OCI-LY7 (cell line): ENCODE data around the gene RASGRP2. TPM values are rescaled to one million over a fixed set of nuclear protein-coding genes. Genes with fewer than 3 reads are reported as not detected.

Source experiments
- BruUV-seq: library from RNA; stranded (reverse); fragments of 400-500 nt; replicated peaks from 2 replicates; lab custom pipeline; 2021; lab: Mats Ljungman, UMichigan
- CTCF ChIA-PET: fragments of 300-600 bp; sonication (Branson Sonifier 250); formaldehyde crosslinking; loops from one replicate; lab custom pipeline; 2022; ENCODE audit warnings: antibody characterized with exemption; ENCODE audit not compliant: unreplicated experiment; lab: Charles Lee
- POLR2A ChIA-PET: fragments of 300-600 bp; sonication (Branson Sonifier 250); formaldehyde crosslinking; loops from one replicate; lab custom pipeline; 2022; ENCODE audit warnings: antibody characterized with exemption; lab: Charles Lee
- DNase-seq: peaks from one replicate; pipeline ENCODE4 v3.0.0-alpha.2; 2015; ENCODE audit warnings: low spot score
- H2AFZ ChIP-seq: fragments of 200-600 bp; sonication (generic), shearing (Covaris generic); 2 replicates; pipeline ENCODE4 v1.6.1; 2014; ENCODE audit warnings: mild to moderate bottlenecking, antibody characterized with exemption, low read length, moderate library complexity
- H3K27ac ChIP-seq: fragments of 200-600 bp; sonication (generic); 2 replicates; pipeline ENCODE4 v1.5.1; 2014; ENCODE audit warnings: mixed run types, low read depth, mild to moderate bottlenecking, moderate library complexity, low read length, inconsistent platforms; ENCODE audit not compliant: poor library complexity, severe bottlenecking
- H3K36me3 ChIP-seq: fragments of 200-600 bp; sonication (generic); 2 replicates; pipeline ENCODE4 v1.6.1; 2014; ENCODE audit warnings: mild to moderate bottlenecking, antibody characterized with exemption, low read length, moderate library complexity, mixed read lengths; ENCODE audit not compliant: insufficient read depth
- H3K4me1 ChIP-seq: fragments of 200-600 bp; sonication (generic); 2 replicates; pipeline ENCODE4 v1.5.1; 2014; ENCODE audit warnings: mild to moderate bottlenecking, low read length; ENCODE audit not compliant: insufficient read depth, poor library complexity, severe bottlenecking
- H3K4me2 ChIP-seq: fragments of 200-600 bp; sonication (generic); 2 replicates; pipeline ENCODE4 v1.6.1; 2014; ENCODE audit warnings: mild to moderate bottlenecking, low read length
- H3K4me3 ChIP-seq: fragments of 200-600 bp; sonication (generic); 2 replicates; pipeline ENCODE4 v1.5.1; 2014; ENCODE audit warnings: mild to moderate bottlenecking, low read depth, low read length; ENCODE audit not compliant: poor library complexity, severe bottlenecking
- H3K79me2 ChIP-seq: fragments of 200-600 bp; sonication (generic); 2 replicates; pipeline ENCODE4 v1.6.1; 2016; ENCODE audit warnings: low read depth, mild to moderate bottlenecking, low read length, moderate library complexity, mixed read lengths; ENCODE audit not compliant: insufficient read depth
- H3K9me2 ChIP-seq: fragments of 200-600 bp; sonication (generic); 2 replicates; pipeline ENCODE4 v1.6.1; 2016; ENCODE audit warnings: mild to moderate bottlenecking, low read length, mixed read lengths; ENCODE audit not compliant: insufficient read depth
- H3K9me3 ChIP-seq: fragments of 200-600 bp; sonication (generic); 2 replicates; pipeline ENCODE4 v1.6.1; 2014; ENCODE audit warnings: mild to moderate bottlenecking, mixed run types, low read length, mixed read lengths
- H4K20me1 ChIP-seq: fragments of 200-600 bp; sonication (generic); 2 replicates; pipeline ENCODE4 v1.6.1; 2014; ENCODE audit warnings: mild to moderate bottlenecking, antibody characterized with exemption, low read length, moderate library complexity, mixed read lengths; ENCODE audit not compliant: insufficient read depth
- EZH2phosphoT487 ChIP-seq: fragments of 200-600 bp; sonication (generic); IDR thresholded peaks from 2 replicates; pipeline ENCODE4 v1.6.1; 2018; ENCODE audit warnings: low read depth, borderline replicate concordance, mild to moderate bottlenecking, mixed run types, antibody characterized with exemption, low read length, moderate library complexity, mixed read lengths
- intact Hi-C: fragments of 100-400 bp; cut with micrococcal nuclease; formaldehyde crosslinking; loops from one replicate; pipeline ENCODE4 v1.10.0; 2022; ENCODE audit not compliant: unreplicated experiment
- total RNA-seq, 2 experiments: library from RNA; depleted of rRNA in 1 of 2; stranded (reverse); fragments of >200 nt in 1 of 2; shearing (Covaris generic) in 1 of 2; gene quantifications; 2 replicates each; pipeline ENCODE4 v1.2.3, GENCODE V29; 2014 to 2022
- TF ChIP-seq, protein P1 (sequence below): fragments of 200-600 bp; sonication (generic); conservative IDR thresholded peaks from 2 replicates; pipeline ENCODE4 v1.5.1; 2014; ENCODE audit warnings: mild to moderate bottlenecking, antibody characterized with exemption, low read length, moderate library complexity, mixed read lengths

Gene RASGRP2
- total RNA-seq, 2 experiments from 2014 or later, result 127 to 195 TPM

DNA sequence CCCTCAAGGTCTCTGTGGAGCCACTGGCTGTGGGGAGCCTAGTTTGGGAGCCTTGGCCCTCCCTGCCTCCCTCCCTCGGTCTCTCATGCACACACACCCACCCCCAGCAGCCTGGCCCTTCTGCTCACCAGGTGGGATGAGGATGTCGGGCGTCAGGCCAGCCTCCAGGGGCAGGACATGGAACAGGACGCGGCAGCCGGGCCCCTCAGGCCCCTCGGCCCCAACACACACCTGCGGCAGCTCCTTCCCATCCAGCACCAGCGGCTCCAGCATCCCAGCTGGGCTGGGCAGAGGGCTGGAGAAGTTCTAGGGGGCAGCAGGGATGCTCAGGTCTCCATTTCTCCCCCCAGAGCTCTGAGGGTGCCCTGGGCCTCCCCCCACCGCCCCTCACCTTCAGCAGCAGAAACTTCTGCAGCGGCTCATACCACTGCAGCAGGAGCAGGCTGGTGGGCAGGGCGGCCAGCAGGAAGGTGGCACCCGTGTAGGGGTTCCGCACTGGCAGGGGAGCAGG lies 47.9 kb upstream of the RASGRP2 start:
- DNase-seq, result no peak
- Histone ChIP-seq H3K4me1 (peaks cover 7% of the 10 kb centered on the region), H3K36me3 (peaks cover 69% of the 10 kb centered on the region), H3K9me3 (no peaks in the 10 kb centered on the region), H2AFZ (no peak overlapping the region), H3K27ac (no peak overlapping the region), H3K9me2 (no peaks in the 10 kb centered on the region), H3K4me3 (no peak overlapping the region), H4K20me1 (no peaks in the 10 kb centered on the region), H3K79me2 (no peaks in the 10 kb centered on the region), H3K4me2 (no peak overlapping the region)
- intact Hi-C loops, result no loop called here
- BruUV-seq, result no TSS peak
- ChIA-PET POLR2A (no interaction called here), CTCF (no interaction called here)
- no peak for TF ChIP-seq EZH2phosphoT487
- TF ChIP-seq, protein P1, sequence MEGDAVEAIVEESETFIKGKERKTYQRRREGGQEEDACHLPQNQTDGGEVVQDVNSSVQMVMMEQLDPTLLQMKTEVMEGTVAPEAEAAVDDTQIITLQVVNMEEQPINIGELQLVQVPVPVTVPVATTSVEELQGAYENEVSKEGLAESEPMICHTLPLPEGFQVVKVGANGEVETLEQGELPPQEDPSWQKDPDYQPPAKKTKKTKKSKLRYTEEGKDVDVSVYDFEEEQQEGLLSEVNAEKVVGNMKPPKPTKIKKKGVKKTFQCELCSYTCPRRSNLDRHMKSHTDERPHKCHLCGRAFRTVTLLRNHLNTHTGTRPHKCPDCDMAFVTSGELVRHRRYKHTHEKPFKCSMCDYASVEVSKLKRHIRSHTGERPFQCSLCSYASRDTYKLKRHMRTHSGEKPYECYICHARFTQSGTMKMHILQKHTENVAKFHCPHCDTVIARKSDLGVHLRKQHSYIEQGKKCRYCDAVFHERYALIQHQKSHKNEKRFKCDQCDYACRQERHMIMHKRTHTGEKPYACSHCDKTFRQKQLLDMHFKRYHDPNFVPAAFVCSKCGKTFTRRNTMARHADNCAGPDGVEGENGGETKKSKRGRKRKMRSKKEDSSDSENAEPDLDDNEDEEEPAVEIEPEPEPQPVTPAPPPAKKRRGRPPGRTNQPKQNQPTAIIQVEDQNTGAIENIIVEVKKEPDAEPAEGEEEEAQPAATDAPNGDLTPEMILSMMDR, result no peak

DNA sequence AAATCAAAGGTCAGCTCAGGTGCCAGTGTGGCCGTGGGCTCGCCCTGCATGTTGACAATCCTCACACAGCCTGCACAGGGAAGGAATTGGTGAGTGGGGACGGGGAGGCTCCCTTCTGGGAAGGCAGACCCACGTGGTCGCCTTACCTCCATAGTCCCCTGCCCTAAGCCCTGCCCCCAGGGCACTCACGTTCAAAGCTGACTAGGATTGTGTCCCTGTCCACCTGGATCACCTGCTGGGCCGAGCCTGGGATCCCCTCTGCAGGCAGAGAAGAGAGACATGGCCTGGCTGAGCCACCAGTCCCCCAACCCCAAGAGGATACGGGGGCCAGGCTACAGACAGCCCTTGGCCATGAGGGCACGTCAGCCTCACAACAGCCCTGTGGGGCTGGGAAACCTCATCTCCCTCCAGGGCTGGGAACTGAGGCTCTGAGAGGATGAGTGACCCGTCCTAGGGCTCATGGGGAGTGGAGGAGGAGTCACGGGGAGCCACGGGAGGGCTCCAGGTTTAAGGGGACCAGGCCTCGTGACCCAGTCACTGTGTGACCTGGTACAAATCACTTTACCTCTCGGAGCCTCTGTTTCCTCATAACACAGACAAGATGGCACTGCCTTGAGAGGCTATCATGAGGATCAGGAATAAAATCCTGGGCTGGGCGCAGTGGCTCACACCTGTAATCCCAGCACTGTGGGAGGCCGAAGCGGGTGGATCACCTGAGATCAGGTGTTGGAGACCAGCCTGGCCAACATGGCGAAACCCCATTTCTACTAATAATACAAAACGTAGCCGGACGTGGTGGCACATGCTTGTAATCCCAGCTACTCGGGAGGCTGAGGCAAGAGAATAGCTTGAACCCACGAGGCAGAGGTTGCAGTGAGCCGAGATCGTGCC lies 46.5 kb upstream of the RASGRP2 start:
- Histone ChIP-seq H3K9me2 (no peaks in the 10 kb centered on the region), H3K4me2 (no peak overlapping the region), H3K27ac (no peak overlapping the region), H3K9me3 (no peaks in the 10 kb centered on the region), H3K4me1 (peaks cover 7% of the 10 kb centered on the region), H4K20me1 (no peaks in the 10 kb centered on the region), H3K79me2 (no peaks in the 10 kb centered on the region), H3K4me3 (no peak overlapping the region), H2AFZ (no peak overlapping the region), H3K36me3 (peaks cover 65% of the 10 kb centered on the region)
- ChIA-PET CTCF (no interaction called here), POLR2A (no interaction called here)
- no TSS peak for BruUV-seq
- intact Hi-C loops, result no loop called here
- no peak for DNase-seq
- no peak for TF ChIP-seq EZH2phosphoT487
- TF ChIP-seq, protein P1, result no peak
